MCF 10A (cell line): ENCODE data around the gene FEV. TPM values are rescaled to one million over a fixed set of nuclear protein-coding genes. Genes with fewer than 3 reads are reported as not detected.

Experiments used
- BruUV-seq: library from RNA; stranded (reverse); fragments of 400-500 nt; replicated peaks from 2 replicates; lab custom pipeline; 2021; lab: Mats Ljungman, UMichigan
- CTCF ChIA-PET: fragments of 300-600 bp; sonication (Branson Sonifier 250); formaldehyde crosslinking; extraction: SDS; loops from one replicate; lab custom pipeline; 2021; ENCODE audit warnings: antibody characterized with exemption, inconsistent platforms; lab: Yijun Ruan, JAX
- POLR2A ChIA-PET: fragments of 300-600, 350-650 bp; sonication (Branson Sonifier 250); formaldehyde crosslinking; extraction: SDS; loops from one replicate; lab custom pipeline; 2020; ENCODE audit warnings: antibody characterized with exemption, inconsistent platforms; lab: Yijun Ruan, JAX
- DNase-seq: peaks from one replicate; pipeline ENCODE4 v3.0.0-alpha.2; 2018; ENCODE audit not compliant: unreplicated experiment
- H3K27ac Mint-ChIP-seq: one replicate; pipeline ENCODE4 v1.8.0; 2022; ENCODE audit warnings: mild to moderate bottlenecking, low read depth, mixed read lengths; ENCODE audit not compliant: unreplicated experiment
- H3K27me3 Mint-ChIP-seq: one replicate; pipeline ENCODE4 v1.8.0; 2022; ENCODE audit warnings: mixed read lengths; ENCODE audit not compliant: insufficient read depth, unreplicated experiment
- H3K36me3 Mint-ChIP-seq: one replicate; pipeline ENCODE4 v1.8.0; 2022; ENCODE audit warnings: mild to moderate bottlenecking, moderate library complexity, mixed read lengths; ENCODE audit not compliant: insufficient read depth, unreplicated experiment
- H3K4me1 Mint-ChIP-seq: one replicate; pipeline ENCODE4 v1.8.0; 2022; ENCODE audit warnings: mixed read lengths; ENCODE audit not compliant: insufficient read depth, unreplicated experiment
- H3K4me3 Mint-ChIP-seq: one replicate; pipeline ENCODE4 v1.8.0; 2022; ENCODE audit warnings: mild to moderate bottlenecking, moderate library complexity, mixed read lengths; ENCODE audit not compliant: unreplicated experiment
- H3K9me3 Mint-ChIP-seq: one replicate; pipeline ENCODE4 v1.8.0; 2022; ENCODE audit warnings: mixed read lengths; ENCODE audit not compliant: unreplicated experiment
- intact Hi-C: fragments of 100-400 bp; cut with micrococcal nuclease; formaldehyde crosslinking; loops from 2 replicates; pipeline ENCODE4 v1.14.1; 2022
- total RNA-seq: library from RNA; stranded (reverse); gene quantifications from 2 replicates; pipeline ENCODE4 v1.2.3, GENCODE V29; 2022
- TF ChIP-seq, protein P1 (sequence below): fragments of 200-600 bp; IDR thresholded peaks from one replicate; pipeline ENCODE4 v1.8.0; 2022; ENCODE audit warnings: antibody characterized with exemption, mild to moderate bottlenecking; ENCODE audit not compliant: unreplicated experiment

Gene FEV
- total RNA-seq, 1 experiment from 2014 or later, result not detected

DNA sequence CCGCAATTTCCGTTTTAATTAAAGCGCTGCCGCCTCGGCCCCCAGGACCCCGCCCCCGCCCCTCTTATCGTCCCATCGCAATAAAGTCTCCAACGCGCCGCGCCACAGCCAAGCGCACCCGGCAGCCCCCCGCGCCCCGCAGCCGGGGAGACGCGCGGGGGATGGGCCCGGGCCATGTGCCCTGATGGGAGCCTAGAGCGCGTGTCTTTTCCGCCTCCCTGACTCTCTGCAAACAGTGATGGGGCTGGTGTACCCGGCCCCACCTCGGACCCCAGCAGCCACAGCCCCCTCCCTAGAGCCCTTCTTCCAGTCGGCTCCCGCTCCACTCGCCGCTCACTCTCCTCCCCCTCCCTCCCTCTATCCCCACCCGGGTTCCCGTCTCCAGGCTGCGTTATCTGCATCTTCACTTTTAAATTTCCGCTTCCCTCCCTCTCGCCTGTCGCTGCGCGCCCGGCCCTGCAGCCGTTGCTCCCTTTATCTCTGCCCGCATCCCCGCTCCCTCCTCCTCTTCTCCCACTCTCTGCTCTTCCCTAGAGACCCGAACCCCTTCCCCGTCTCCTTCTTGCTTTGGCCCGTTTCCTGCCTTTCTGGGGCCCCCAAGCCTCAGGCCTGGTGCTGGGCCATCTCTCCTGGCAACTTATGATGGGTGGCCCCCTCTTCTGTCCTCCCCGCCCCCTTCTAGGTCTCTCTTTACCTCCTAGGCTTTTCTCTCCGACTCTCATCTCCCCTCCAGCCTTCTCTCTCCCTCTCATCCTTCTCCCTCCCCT, 524 bp upstream of the FEV start:
- no peak overlapping the region for H3K4me3 Mint-ChIP-seq
- intact Hi-C loops, result no loop called here
- no peak for DNase-seq
- CTCF ChIA-PET, result interaction anchor here (0.6 kb wide), 1 partner anchor 66 kb away, joined by 3 read pairs; no protein-coding TSS in a partner anchor
- no peak overlapping the region for H3K27ac Mint-ChIP-seq
- BruUV-seq, result no TSS peak
- peaks cover 7% of the 10 kb centered on the region for H3K36me3 Mint-ChIP-seq
- H3K27me3 Mint-ChIP-seq, result peaks cover 89% of the 10 kb centered on the region
- H3K9me3 Mint-ChIP-seq, result no peaks in the 10 kb centered on the region
- peaks cover 8% of the 10 kb centered on the region for H3K4me1 Mint-ChIP-seq
- TF ChIP-seq, protein P1, sequence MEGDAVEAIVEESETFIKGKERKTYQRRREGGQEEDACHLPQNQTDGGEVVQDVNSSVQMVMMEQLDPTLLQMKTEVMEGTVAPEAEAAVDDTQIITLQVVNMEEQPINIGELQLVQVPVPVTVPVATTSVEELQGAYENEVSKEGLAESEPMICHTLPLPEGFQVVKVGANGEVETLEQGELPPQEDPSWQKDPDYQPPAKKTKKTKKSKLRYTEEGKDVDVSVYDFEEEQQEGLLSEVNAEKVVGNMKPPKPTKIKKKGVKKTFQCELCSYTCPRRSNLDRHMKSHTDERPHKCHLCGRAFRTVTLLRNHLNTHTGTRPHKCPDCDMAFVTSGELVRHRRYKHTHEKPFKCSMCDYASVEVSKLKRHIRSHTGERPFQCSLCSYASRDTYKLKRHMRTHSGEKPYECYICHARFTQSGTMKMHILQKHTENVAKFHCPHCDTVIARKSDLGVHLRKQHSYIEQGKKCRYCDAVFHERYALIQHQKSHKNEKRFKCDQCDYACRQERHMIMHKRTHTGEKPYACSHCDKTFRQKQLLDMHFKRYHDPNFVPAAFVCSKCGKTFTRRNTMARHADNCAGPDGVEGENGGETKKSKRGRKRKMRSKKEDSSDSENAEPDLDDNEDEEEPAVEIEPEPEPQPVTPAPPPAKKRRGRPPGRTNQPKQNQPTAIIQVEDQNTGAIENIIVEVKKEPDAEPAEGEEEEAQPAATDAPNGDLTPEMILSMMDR, result no peak
- POLR2A ChIA-PET, result no interaction called here

DNA sequence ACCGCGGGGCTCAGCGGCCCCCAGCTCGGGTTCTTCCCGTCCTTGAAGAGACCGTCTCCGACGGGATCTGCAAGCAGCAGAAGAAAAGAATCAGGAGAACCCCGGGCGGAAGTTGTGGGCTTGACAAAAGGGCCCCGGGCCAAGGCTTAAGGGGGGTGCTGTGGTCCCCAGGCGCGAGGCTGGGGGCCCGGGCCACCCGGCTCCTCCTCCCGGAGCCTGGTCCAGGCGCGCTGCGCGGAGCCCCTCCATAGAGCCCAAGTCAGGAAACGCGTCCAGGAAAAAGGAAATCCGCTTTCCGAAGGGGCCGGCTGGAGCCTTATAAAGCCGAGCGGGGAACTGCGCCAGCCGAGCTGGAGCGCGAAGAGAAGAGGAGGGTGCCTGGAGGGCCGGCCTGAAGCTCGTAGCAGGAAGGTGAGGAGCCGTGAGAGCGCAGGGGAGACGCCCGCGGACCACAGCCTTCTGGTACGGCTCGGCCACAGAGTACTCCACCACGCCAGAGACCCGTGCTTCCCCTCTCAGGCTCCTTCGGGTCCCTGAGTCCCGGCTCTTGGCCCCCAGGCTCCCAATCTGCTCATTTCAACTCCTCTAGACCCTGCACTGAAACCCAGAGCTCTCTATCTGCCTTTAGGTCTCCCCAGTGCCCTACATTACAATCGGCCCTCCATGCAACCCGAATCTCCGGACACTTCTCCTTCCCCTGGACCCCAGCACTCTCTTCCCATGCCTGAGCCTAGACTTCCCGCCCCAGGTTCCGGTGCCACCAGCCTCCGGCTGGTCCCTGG, 554 bp downstream of the FEV start:
- no TSS peak for BruUV-seq
- no peak for DNase-seq
- Mint-ChIP-seq H3K4me1 (peaks cover 15% of the 10 kb centered on the region), H3K4me3 (no peak overlapping the region), H3K9me3 (no peaks in the 10 kb centered on the region), H3K27ac (no peak overlapping the region), H3K36me3 (peaks cover 7% of the 10 kb centered on the region), H3K27me3 (peaks cover 97% of the 10 kb centered on the region)
- POLR2A ChIA-PET, result no interaction called here
- TF ChIP-seq, protein P1, result no peak
- intact Hi-C loops, result loop anchor here (5.0 kb wide), 1 partner anchor 107 kb away; no protein-coding TSS in a partner anchor
- CTCF ChIA-PET, result interaction anchor here (0.6 kb wide), 2 partner anchors 9 to 67 kb away, joined by 3 read pairs; no protein-coding TSS in a partner anchor

DNA sequence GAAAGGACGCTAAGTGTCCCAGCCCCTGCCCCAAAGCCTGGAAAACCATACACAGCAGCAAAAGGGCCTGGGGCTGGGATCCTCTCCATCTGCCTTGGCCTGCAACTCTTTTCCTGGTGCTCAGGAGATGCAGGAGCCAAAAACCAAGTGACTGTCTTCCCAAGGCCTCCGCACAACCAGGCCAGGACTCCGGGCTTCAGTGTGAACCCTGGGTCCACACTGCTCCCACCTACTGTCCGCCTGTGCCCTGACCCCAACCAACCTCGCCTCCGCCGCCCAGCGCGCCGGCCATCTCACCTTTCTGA, 1.1 kb downstream of the FEV start:
- intact Hi-C loops, result loop anchor here (5.0 kb wide), 1 partner anchor 107 kb away; no protein-coding TSS in a partner anchor
- H3K36me3 Mint-ChIP-seq, result peaks cover 7% of the 10 kb centered on the region
- peaks cover 92% of the 10 kb centered on the region for H3K27me3 Mint-ChIP-seq
- H3K4me1 Mint-ChIP-seq, result peaks cover 15% of the 10 kb centered on the region
- H3K27ac Mint-ChIP-seq, result no peak overlapping the region
- no TSS peak for BruUV-seq
- TF ChIP-seq, protein P1, result no peak
- CTCF ChIA-PET, result interaction anchor here (0.6 to 1.6 kb wide), 3 partner anchors 9 to 115 kb away, joined by 3 read pairs; no protein-coding TSS in a partner anchor
- DNase-seq, result no peak
- H3K9me3 Mint-ChIP-seq, result no peaks in the 10 kb centered on the region
- POLR2A ChIA-PET, result no interaction called here
- no peak overlapping the region for H3K4me3 Mint-ChIP-seq

DNA sequence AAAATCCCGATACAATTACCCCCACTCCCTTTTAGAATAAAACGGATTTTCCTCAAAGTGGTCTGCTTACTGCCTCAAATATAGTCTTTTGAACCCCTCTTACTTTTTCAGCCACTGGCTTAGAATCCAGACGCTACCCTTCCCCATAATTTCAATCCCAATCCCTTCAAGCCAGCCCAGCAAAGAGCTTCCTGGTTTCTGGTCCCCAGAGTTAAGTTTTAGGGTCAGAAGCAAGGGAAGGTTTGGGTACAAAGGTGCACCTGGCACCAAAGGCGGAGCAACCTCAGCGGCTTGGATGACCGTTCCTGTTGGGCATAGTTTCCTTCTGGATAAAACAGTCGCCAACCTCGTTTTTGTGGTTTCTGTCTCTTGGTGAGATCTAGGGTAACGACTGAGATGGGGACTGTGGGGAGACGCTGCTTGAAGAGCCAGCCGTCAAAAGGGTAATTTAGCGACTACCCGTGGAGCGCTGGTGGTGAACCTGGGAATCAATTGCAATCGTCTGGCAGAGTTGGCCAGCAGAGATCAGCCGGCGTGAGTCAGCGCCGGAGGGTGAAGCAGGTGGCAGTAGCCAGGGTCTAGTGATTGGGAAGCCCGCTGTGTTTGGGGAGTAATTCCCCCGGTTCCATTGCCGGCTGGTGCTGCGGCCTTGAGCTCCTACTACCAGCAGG, 1.6 kb downstream of the FEV start:
- no peak overlapping the region for H3K4me3 Mint-ChIP-seq
- no peak for DNase-seq
- BruUV-seq, result no TSS peak
- intact Hi-C loops, result loop anchor here (5.0 kb wide), 1 partner anchor 106 kb away; no protein-coding TSS in a partner anchor
- H3K4me1 Mint-ChIP-seq, result peaks cover 15% of the 10 kb centered on the region
- ChIA-PET POLR2A (no interaction called here), CTCF (interaction anchor here (0.6 to 3.9 kb wide), 5 partner anchors 8 to 114 kb away, joined by 3 to 23 read pairs (median 3); no protein-coding TSS in a partner anchor)
- TF ChIP-seq, protein P1, result no peak
- no peak overlapping the region for H3K27ac Mint-ChIP-seq
- peaks cover 89% of the 10 kb centered on the region for H3K27me3 Mint-ChIP-seq
- peaks cover 7% of the 10 kb centered on the region for H3K36me3 Mint-ChIP-seq
- H3K9me3 Mint-ChIP-seq, result no peaks in the 10 kb centered on the region
